Psoas muscle (tissue), 8 donors: ENCODE data around the gene PLPPR3. TPM values are rescaled to one million over a fixed set of nuclear protein-coding genes. Genes with fewer than 3 reads are reported as not detected.

Experiments used
- ATAC-seq, 4 donors: fragments of 200-7000 bp; cut with Tn5 transposase; one replicate each; pipeline ENCODE4 v1.9.1; 2020; ENCODE audit warnings: moderate library complexity in 3 of 4, mild to moderate bottlenecking in 2 of 4
- DNase-seq, 2 donors: peaks; one replicate each; pipeline ENCODE4 v3.0.0-alpha.2; 2020
- H3K27ac ChIP-seq: fragments of 200-600 bp; one replicate; pipeline ENCODE4 v1.8.0; 2022
- H3K27me3 ChIP-seq, 3 donors: fragments of 200-600 bp in 1 of 3; one replicate each; pipeline versions ENCODE4 v1.6.1 to v1.8.0; 2013 to 2022; ENCODE audit warnings: low read length in 2 of 3, mild to moderate bottlenecking in 2 of 3, moderate library complexity in 1 of 3; ENCODE audit not compliant: insufficient read depth in 3 of 3
- H3K36me3 ChIP-seq, 2 donors: fragments of 200-600 bp in 1 of 2; one replicate each; pipeline versions ENCODE4 v1.6.1 to v1.8.0; 2013 to 2022; ENCODE audit warnings: low read depth in 1 of 2, mild to moderate bottlenecking in 1 of 2, moderate library complexity in 1 of 2; ENCODE audit not compliant: insufficient read depth in 1 of 2
- H3K4me1 ChIP-seq: fragments of 200-600 bp; one replicate; pipeline ENCODE4 v1.8.0; 2022
- H3K4me3 ChIP-seq: fragments of 200-600 bp; one replicate; pipeline ENCODE4 v1.8.0; 2022; ENCODE audit warnings: mild to moderate bottlenecking
- H3K9me3 ChIP-seq: fragments of 200-600 bp; one replicate; pipeline ENCODE4 v1.8.0; 2022
- CTCF ChIP-seq: fragments of 200-600 bp; IDR thresholded peaks from one replicate; pipeline ENCODE4 v1.8.0; 2022; ENCODE audit warnings: antibody characterized with exemption
- WGBS, 3 donors: extraction: QIAGEN DNeasy Blood & Tissue Kit; methylation state at CpG; one replicate each; pipeline versions ENCODE4 v1.1.6 to v1.1.7; 2013; 5-methylcytosine and 5-hydroxymethylcytosine counted together
- intact Hi-C, 2 donors: fragments of 100-400 bp; cut with DNase I; formaldehyde crosslinking; loops; one replicate each; pipeline versions ENCODE4 v1.11.0 to v1.14.2; 2022
- polyA plus RNA-seq, 3 donors: library from polyadenylated mRNA; stranded (reverse); fragments of 200-250 nt; gene quantifications; one replicate each; pipeline ENCODE4 v1.2.3, GENCODE V29; 2013
- total RNA-seq, 4 donors: library from RNA; stranded (reverse); fragmentation: NEBNext Ultra II Directional in 2 of 4; extraction: Animal tissue kit (Norgen Biotek cat#: 25700) in 2 of 4; gene quantifications; one replicate each; pipeline versions ENCODE4 v1.2.1 to v1.2.4, GENCODE V29; 2021 to 2023
- donor health status: healthy with polysubstance abuse.
- donor health status: DM: no; HTN: no; CAD: no; lungs with moderate emphysema.
- donor health status: Bipolar disorder and iron deficiency.
- donor health status: healthy.
- donor health status: DM: yes; HTN: yes; CAD: no.
- donor health status: DM: no; HTN: no; CAD: no.
- donor health status: DM: no; HTN: no; CAD: no.
- donor health status: DM: yes; HTN: yes; CAD: no.

PLPPR3 gene
- total and polyA plus RNA-seq, 7 donors, result not detected

GRCh38 chr19:795691-796581, 25.8 kb downstream of the PLPPR3 start:
- Histone ChIP-seq H3K4me1 (peaks cover 33% of the 10 kb centered on the region), H3K9me3 (no peaks in the 10 kb centered on the region), H3K4me3 (peak overlapping the region; percentile 73), H3K27me3 (no peaks in the 10 kb centered on the region), H3K36me3 (peaks cover 0 to 14% of the 10 kb centered on the region in 2 donors), H3K27ac (peak overlapping the region; percentile 85)
- peak in 1 of 2 donors; percentile 31 for DNase-seq
- intact Hi-C loops, result no loop called here
- 68 to 70% (median 69%) methylated on average over 38 to 39 of the region's 39 CpGs for WGBS, 3 donors
- ATAC-seq, result no peak
- no peak for TF ChIP-seq CTCF

GRCh38 chr19:795073-795611, 26.6 kb downstream of the PLPPR3 start:
- H3K4me3 ChIP-seq, result peak overlapping the region; percentile 73
- ATAC-seq (no peak), DNase-seq (peak; percentile 60 to 80)
- H3K36me3 ChIP-seq, result peaks cover 0 to 11% of the 10 kb centered on the region in 2 donors
- no peak for TF ChIP-seq CTCF
- WGBS, 3 donors, result 32 to 42% (median 39%) methylated on average over 28 of the region's 28 CpGs
- H3K27me3 ChIP-seq, result no peaks in the 10 kb centered on the region
- peak overlapping the region; percentile 68 for H3K27ac ChIP-seq
- H3K4me1 ChIP-seq, result peaks cover 25% of the 10 kb centered on the region
- intact Hi-C loops, result no loop called here
- no peaks in the 10 kb centered on the region for H3K9me3 ChIP-seq

GRCh38 chr19:793806-794205, 27.9 kb downstream of the PLPPR3 start:
- WGBS, 3 donors, result 69 to 78% (median 70%) methylated on average over 12 of the region's 12 CpGs
- intact Hi-C loops, result no loop called here
- Histone ChIP-seq H3K27me3 (no peaks in the 10 kb centered on the region), H3K4me3 (no peak overlapping the region), H3K4me1 (peaks cover 12% of the 10 kb centered on the region), H3K36me3 (no peaks in the 10 kb centered on the region), H3K9me3 (no peaks in the 10 kb centered on the region), H3K27ac (no peak overlapping the region)
- DNase-seq (no peak), ATAC-seq (no peak)
- TF ChIP-seq CTCF, result no peak

GRCh38 chr19:792306-792885, 29.4 kb downstream of the PLPPR3 start:
- Histone ChIP-seq H3K27ac (peak overlapping the region; percentile 30), H3K36me3 (no peaks in the 10 kb centered on the region), H3K9me3 (no peaks in the 10 kb centered on the region), H3K4me1 (peaks cover 12% of the 10 kb centered on the region), H3K4me3 (no peak overlapping the region), H3K27me3 (no peaks in the 10 kb centered on the region)
- WGBS, 3 donors, result 65 to 73% (median 69%) methylated on average over 16 of the region's 16 CpGs
- ATAC-seq, result no peak
- no peak for TF ChIP-seq CTCF
- no peak for DNase-seq
- intact Hi-C loops, result no loop called here
